Activated naive CD4-positive, alpha-beta T cell treated with anti-CD3 and anti-CD28 coated beads, Interleukin-2, amount 50 U/mL, for 24 hours (primary cell): ENCODE data around the gene ADAM15.

Experiments
- H3K27ac Mint-ChIP-seq: one replicate; pipeline ENCODE4 v1.8.0; 2021; ENCODE audit warnings: mild to moderate bottlenecking, mixed read lengths
- H3K27me3 Mint-ChIP-seq: one replicate; pipeline ENCODE4 v1.8.0; 2021; ENCODE audit warnings: mixed read lengths
- H3K36me3 Mint-ChIP-seq: one replicate; pipeline ENCODE4 v1.8.0; 2021; ENCODE audit warnings: mixed read lengths
- H3K4me1 Mint-ChIP-seq: one replicate; pipeline ENCODE4 v1.8.0; 2021; ENCODE audit warnings: mixed read lengths
- H3K4me3 Mint-ChIP-seq: one replicate; pipeline ENCODE4 v1.8.0; 2021; ENCODE audit warnings: mild to moderate bottlenecking, mixed read lengths
- H3K9me3 Mint-ChIP-seq: one replicate; pipeline ENCODE4 v1.8.0; 2021; ENCODE audit warnings: mixed read lengths

The ADAM15 gene

GRCh38 chr1:155018617-155019348 is 32.3 kb upstream of the ADAM15 start:
- no peak overlapping the region for H3K4me3 Mint-ChIP-seq
- H3K9me3 Mint-ChIP-seq, result no peaks in the 10 kb centered on the region
- peaks cover 57% of the 10 kb centered on the region for H3K4me1 Mint-ChIP-seq
- H3K27ac Mint-ChIP-seq, result peak overlapping the region; percentile 59
- no peaks in the 10 kb centered on the region for H3K27me3 Mint-ChIP-seq
- H3K36me3 Mint-ChIP-seq, result peaks cover 2% of the 10 kb centered on the region

- peaks cover 49% of the 10 kb centered on the region for H3K4me1 Mint-ChIP-seq
- H3K27ac Mint-ChIP-seq, result peak overlapping the region; percentile 83
- H3K27me3 Mint-ChIP-seq, result no peaks in the 10 kb centered on the region
- peaks cover 2% of the 10 kb centered on the region for H3K36me3 Mint-ChIP-seq
- no peaks in the 10 kb centered on the region for H3K9me3 Mint-ChIP-seq
- peak overlapping the region; percentile 17 for H3K4me3 Mint-ChIP-seq
Observed at GRCh38 chr1:155019377-155020245, 31.5 kb upstream of the ADAM15 start.

GRCh38 chr1:155022136-155022926 is 28.8 kb upstream of the ADAM15 start:
- Mint-ChIP-seq H3K4me3 (no peak overlapping the region), H3K27me3 (no peaks in the 10 kb centered on the region), H3K9me3 (no peaks in the 10 kb centered on the region), H3K27ac (no peak overlapping the region), H3K4me1 (peaks cover 28% of the 10 kb centered on the region), H3K36me3 (no peaks in the 10 kb centered on the region)

GRCh38 chr1:155022927-155023236 is 28.2 kb upstream of the ADAM15 start:
- H3K4me1 Mint-ChIP-seq, result peaks cover 24% of the 10 kb centered on the region
- H3K27ac Mint-ChIP-seq, result no peak overlapping the region
- H3K4me3 Mint-ChIP-seq, result no peak overlapping the region
- no peaks in the 10 kb centered on the region for H3K36me3 Mint-ChIP-seq
- no peaks in the 10 kb centered on the region for H3K27me3 Mint-ChIP-seq
- no peaks in the 10 kb centered on the region for H3K9me3 Mint-ChIP-seq

DNA sequence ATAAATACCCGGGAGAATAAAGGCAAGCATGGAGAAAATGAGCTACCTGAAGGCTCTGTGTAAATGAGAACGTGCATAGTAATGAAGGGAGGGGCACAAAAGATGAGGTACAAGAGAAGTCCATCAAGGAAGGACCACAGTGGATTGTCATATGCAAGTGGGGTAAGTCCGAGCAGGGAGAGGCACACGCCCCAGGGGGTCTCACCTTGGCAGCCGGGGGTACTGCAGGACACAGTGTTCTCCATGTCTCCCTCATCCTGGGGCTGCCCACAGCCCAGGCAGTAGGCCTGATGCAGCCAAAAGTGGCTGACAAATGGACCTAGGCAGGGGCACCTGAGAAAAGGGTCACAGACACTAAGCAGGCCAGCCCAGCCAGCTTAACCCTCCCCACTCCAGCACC is 27.5 kb upstream of the ADAM15 start:
- Mint-ChIP-seq H3K9me3 (no peaks in the 10 kb centered on the region), H3K27ac (no peak overlapping the region), H3K27me3 (no peaks in the 10 kb centered on the region), H3K36me3 (no peaks in the 10 kb centered on the region), H3K4me1 (peaks cover 21% of the 10 kb centered on the region), H3K4me3 (no peak overlapping the region)

- no peak overlapping the region for H3K27ac Mint-ChIP-seq
- no peak overlapping the region for H3K4me3 Mint-ChIP-seq
- H3K27me3 Mint-ChIP-seq, result no peaks in the 10 kb centered on the region
- no peaks in the 10 kb centered on the region for H3K9me3 Mint-ChIP-seq
- peaks cover 15% of the 10 kb centered on the region for H3K4me1 Mint-ChIP-seq
- no peaks in the 10 kb centered on the region for H3K36me3 Mint-ChIP-seq
Observed at GRCh38 chr1:155024315-155024714, 26.8 kb upstream of the ADAM15 start.

GRCh38 chr1:155026154-155026553 is 25.0 kb upstream of the ADAM15 start:
- Mint-ChIP-seq H3K27ac (no peak overlapping the region), H3K27me3 (no peaks in the 10 kb centered on the region), H3K9me3 (no peaks in the 10 kb centered on the region), H3K4me3 (no peak overlapping the region), H3K4me1 (peaks cover 6% of the 10 kb centered on the region), H3K36me3 (no peaks in the 10 kb centered on the region)

DNA sequence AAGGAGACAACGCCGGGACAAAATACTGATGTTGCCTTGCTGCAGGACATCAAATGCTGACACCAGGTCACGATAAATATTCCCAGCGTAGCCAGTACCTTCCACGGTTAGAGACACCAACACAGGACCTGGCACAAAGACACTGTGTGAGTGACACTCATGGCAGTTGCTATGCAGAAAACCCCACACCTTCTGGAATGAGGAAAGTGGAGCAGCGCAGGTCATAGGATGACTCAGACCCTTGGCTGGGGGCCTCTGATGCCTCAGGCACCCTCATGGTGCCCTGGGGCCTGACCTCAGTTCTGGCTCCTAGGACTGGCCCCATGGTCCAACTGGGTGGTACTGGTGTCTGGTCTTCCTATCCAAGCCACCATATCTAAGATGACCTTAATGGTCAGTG is 24.5 kb upstream of the ADAM15 start:
- H3K27me3 Mint-ChIP-seq, result no peaks in the 10 kb centered on the region
- no peak overlapping the region for H3K27ac Mint-ChIP-seq
- H3K9me3 Mint-ChIP-seq, result no peaks in the 10 kb centered on the region
- no peak overlapping the region for H3K4me3 Mint-ChIP-seq
- no peaks in the 10 kb centered on the region for H3K36me3 Mint-ChIP-seq
- peaks cover 6% of the 10 kb centered on the region for H3K4me1 Mint-ChIP-seq

DNA sequence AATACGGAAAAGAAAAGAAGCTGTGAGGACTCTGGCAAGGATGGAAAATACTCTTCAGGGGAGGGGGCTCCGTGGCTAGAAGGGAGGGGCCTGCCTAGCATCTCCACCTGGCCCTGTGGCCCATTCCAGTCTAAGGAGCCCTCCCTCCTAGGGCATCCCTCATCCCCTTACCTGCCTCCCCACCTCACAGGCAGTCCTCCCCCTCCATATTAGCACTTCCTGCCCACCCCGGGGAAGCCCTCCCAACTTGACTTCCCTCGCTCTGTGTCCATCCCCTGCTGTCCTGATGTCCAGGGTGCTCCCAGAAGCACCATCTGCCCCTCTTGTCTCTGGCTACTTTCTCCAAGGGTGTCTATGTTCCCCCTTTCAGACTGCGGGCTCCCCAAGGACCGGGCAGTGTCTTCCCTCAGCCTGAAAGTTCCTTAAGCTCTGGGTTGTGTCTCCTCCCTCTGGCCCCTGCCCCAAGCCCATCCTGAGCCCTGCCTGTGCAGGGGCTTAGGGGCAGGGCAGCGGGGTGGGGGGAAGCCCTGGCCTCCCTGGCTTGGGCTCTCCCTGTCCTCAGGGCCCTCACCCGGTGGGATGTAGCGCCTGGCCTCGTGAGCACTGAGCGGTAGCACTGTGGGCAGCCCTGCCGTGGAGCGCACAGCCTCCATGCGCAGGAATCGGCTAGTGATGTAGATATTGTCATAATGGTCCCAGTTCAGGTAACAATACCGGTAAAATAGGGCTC is 21.4 kb upstream of the ADAM15 start:
- no peaks in the 10 kb centered on the region for H3K36me3 Mint-ChIP-seq
- no peaks in the 10 kb centered on the region for H3K4me1 Mint-ChIP-seq
- no peak overlapping the region for H3K4me3 Mint-ChIP-seq
- no peaks in the 10 kb centered on the region for H3K27me3 Mint-ChIP-seq
- H3K9me3 Mint-ChIP-seq, result no peaks in the 10 kb centered on the region
- H3K27ac Mint-ChIP-seq, result no peak overlapping the region

GRCh38 chr1:155030243-155030795 is 20.8 kb upstream of the ADAM15 start:
- Mint-ChIP-seq H3K4me1 (no peaks in the 10 kb centered on the region), H3K36me3 (no peaks in the 10 kb centered on the region), H3K4me3 (no peak overlapping the region), H3K27me3 (no peaks in the 10 kb centered on the region), H3K9me3 (no peaks in the 10 kb centered on the region), H3K27ac (no peak overlapping the region)

DNA sequence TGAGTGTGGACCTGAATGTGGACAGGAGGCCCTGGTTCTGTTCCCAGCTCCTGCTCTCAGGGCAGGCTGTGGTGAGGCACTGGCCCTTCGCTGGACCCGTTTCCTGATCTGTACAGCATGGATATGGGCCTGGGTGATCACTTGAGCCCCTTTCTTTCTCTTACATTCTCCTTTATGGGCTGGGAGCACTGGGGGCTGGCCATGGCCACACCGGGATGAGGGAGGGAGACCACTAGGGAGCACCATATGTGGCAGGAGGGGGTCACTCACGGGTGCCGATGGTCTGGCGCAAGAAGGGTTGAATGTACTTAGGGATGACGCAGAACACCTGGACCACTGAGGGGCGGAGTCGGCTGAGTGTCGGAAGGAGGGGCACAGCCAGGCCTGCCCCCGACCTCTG is 20.2 kb upstream of the ADAM15 start:
- H3K27me3 Mint-ChIP-seq, result no peaks in the 10 kb centered on the region
- H3K4me3 Mint-ChIP-seq, result no peak overlapping the region
- no peaks in the 10 kb centered on the region for H3K9me3 Mint-ChIP-seq
- no peaks in the 10 kb centered on the region for H3K36me3 Mint-ChIP-seq
- peak overlapping the region; percentile 46 for H3K27ac Mint-ChIP-seq
- H3K4me1 Mint-ChIP-seq, result no peaks in the 10 kb centered on the region

DNA sequence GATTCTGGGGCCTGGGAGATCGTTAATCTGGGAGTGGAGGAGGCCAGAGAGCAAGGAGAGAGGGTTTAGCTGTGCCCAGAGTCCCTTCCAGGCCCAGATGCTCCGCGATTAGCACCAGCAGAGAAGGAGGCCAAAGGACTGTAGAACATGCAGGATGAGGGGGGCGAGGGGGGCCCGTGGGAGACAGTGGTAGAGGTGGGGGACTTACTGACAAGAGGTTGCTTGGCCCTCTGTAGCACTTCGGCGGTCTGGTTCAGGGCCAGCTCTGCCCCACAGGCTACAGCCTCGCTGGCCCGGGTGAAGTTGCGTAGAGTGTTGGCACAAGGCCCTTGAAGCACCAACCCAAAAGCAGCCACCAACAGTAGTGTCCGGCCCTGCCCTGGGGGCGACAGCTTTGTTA is 18.2 kb upstream of the ADAM15 start:
- no peaks in the 10 kb centered on the region for H3K27me3 Mint-ChIP-seq
- H3K4me1 Mint-ChIP-seq, result no peaks in the 10 kb centered on the region
- no peak overlapping the region for H3K4me3 Mint-ChIP-seq
- no peak overlapping the region for H3K27ac Mint-ChIP-seq
- H3K9me3 Mint-ChIP-seq, result no peaks in the 10 kb centered on the region
- no peaks in the 10 kb centered on the region for H3K36me3 Mint-ChIP-seq

DNA sequence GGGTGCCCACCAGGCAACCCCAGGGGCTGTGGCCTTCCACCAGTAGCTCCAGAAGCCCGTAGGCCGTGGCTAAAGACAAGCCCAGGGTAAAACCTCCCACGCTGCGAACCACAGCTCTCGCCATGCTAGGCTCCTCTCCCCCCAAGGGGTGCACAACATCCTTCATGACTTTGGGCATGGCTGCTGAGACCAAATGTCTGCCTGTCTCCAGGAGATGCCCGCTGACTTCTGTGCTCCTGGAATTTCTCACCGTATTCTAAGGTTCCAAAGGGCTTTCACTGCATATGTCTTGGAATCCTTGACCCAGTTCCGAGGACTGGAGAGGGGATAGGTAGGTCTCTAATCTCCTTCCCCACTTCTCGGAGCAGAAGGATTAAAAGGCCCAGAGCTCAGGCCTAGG is 17.6 kb upstream of the ADAM15 start, which contains the start of the genes DCST1 and DCST2:
Gene DCST1 (plus strand): TSS at position 301 of the 400 bp plus-strand sequence. CDS start 213 bp downstream, outside the sequence.
Gene DCST2 (minus strand): TSS at position 258 of the 400 bp plus-strand sequence. CDS start 80 bp downstream, at position 178.
- H3K27ac Mint-ChIP-seq, result no peak within 1 kb of the TSS

GRCh38 chr1:155034318-155035208 is 16.6 kb upstream of the ADAM15 start:
- H3K27me3 Mint-ChIP-seq, result no peaks in the 10 kb centered on the region
- H3K36me3 Mint-ChIP-seq, result no peaks in the 10 kb centered on the region
- H3K4me1 Mint-ChIP-seq, result no peaks in the 10 kb centered on the region
- H3K27ac Mint-ChIP-seq, result peak overlapping the region; percentile 77
- no peaks in the 10 kb centered on the region for H3K9me3 Mint-ChIP-seq
- H3K4me3 Mint-ChIP-seq, result no peak overlapping the region

More for the DNA sequence above, 17.6 kb upstream of the ADAM15 start, which contains the start of the genes DCST1 and DCST2:
- no peaks in the 10 kb centered on the region for H3K4me1 Mint-ChIP-seq
- H3K36me3 Mint-ChIP-seq, result no peaks in the 10 kb centered on the region
- no peaks in the 10 kb centered on the region for H3K9me3 Mint-ChIP-seq
- no peaks in the 10 kb centered on the region for H3K27me3 Mint-ChIP-seq
- H3K4me3 Mint-ChIP-seq, result no peak within 1 kb of the TSS
